ENCODE results near the gene TSTD1.

The TSTD1 gene, protein sequence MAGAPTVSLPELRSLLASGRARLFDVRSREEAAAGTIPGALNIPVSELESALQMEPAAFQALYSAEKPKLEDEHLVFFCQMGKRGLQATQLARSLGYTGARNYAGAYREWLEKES

DNA sequence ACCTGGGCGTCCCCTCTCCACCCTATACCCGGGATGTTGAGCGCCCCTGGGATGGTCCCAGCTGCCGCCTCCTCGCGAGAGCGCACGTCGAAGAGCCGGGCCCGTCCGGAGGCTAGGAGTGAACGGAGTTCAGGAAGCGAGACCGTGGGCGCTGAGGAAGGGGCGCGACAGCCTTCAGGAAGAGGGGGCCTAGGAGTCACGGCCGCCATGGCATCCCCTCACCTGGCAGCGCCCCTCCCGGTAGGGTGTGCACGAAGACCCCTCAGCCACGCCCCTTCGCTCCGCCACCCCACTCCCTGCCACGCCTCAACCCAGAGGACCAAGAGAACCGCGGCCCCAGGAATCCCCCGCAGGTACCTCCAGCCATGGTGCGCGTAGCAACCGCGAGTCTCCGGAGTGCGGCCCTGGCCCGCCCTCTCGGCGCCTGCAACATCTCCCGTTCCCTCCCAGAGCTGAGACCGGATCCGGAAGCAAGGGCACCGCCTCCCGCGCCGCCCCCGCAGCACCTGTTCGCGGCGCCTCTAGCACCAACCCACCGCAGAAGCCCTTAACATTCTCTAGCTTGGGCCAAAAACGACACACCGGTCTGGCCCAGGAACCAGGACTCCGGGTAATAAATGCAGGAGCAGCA is at the start of gene TSTD1:
Gene TSTD1, minus strand, starts transcription at position 442 of the 631 bp plus-strand sequence. Its CDS starts 75 bp downstream, at position 367.
- DNase-seq: peak; percentile 84

DNA sequence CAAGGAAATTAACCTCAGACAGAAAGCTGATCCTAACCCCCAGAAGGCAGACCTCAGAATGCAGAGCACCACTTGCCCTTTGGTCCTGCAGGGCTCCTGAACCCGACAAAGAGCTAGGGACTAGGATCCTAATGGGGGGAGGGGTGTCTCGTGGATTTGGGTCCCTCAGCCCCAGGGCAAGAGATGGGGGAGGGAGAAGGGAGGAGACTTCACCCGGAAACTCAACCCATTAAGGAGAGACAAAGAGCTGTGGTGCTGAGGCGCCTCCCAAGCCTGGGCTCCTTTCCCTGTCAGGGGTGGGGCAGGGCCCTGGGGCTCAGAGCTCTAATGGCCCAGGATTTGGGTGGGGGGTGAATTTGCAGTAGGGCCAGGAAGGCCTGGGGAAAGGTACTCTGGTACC is 47.7 kb upstream of the TSTD1 start:
- DNase-seq: no peak

DNA sequence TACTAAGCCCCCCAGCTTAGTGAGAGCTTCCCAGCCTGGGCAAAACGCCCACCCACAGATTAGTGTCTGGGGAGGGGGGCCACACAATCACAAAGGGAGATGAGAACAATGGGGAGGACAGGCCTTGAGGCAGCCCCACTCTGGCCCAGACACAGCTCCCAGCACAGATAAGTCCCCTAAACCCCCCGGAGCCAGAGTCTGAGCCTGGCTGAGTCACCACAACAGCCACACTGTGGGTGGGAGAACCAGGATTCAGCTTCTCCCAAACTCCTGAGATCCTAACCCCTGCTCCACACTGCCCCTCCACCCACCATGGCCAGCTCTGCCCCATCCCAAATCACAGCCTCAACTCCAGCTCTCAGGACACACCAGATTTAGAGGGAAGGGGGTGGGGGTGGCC is 46.4 kb upstream of the TSTD1 start:
- no peak for DNase-seq

DNA sequence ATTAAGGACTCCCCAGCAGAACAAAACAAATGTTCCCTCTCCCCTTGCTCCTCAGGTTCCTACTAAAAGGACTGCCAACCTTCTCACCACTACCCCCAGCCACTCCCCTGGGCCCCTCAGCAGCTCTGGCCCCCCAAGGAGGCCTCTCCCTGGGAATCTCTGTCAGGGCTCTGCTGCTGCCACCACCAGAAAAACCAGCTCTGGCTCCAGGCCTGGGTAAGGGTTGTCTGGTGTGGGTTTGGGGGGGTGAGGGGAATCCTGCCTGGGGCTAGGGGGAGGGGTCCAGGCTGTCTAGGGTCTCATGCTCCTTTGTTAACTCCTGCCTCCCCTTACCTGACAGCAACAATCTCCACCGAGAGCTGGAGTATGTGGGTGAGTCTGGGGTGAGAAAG is 45.8 kb upstream of the TSTD1 start:
- DNase-seq: no peak

DNA sequence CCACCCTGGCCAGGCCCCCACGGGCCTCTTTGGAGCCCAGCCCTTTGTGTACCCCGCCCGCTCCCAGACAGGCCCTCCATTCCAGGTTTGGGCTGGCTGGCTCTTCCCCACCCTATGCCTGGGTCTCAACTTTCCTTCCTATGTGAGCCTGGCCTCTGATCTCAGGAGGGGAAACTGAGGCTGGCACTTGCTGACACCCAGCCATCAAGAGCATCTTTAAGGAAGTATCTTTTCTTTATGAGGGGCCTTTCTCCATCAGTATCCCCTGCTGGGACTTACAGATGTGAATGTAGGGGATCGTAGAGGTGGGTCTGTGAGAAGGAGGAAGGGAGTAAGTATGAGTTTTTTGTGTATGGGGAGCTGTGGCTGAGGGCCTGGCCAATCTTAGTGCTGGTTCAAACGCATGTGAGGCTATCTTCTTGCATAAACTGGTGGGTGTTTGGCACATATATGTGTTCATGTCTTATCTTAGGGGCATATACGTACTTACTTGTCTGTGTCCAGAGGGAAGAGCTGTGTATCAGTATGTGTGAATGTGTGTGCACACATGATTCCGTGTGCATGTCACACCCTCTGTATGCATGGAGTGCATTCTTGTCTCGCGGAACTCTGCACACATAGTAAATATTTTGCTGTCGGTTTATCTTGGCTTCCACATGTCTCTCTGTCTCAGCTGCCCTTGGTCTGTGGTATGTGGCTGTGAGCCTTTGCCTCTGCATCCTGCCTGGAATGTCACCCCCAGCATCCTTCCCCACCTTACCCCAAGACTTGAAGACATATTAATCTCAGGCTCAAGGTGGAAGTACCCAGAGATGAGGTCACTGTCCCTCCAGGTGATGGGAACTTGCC is 45.2 kb upstream of the TSTD1 start:
- no peak for DNase-seq

DNA sequence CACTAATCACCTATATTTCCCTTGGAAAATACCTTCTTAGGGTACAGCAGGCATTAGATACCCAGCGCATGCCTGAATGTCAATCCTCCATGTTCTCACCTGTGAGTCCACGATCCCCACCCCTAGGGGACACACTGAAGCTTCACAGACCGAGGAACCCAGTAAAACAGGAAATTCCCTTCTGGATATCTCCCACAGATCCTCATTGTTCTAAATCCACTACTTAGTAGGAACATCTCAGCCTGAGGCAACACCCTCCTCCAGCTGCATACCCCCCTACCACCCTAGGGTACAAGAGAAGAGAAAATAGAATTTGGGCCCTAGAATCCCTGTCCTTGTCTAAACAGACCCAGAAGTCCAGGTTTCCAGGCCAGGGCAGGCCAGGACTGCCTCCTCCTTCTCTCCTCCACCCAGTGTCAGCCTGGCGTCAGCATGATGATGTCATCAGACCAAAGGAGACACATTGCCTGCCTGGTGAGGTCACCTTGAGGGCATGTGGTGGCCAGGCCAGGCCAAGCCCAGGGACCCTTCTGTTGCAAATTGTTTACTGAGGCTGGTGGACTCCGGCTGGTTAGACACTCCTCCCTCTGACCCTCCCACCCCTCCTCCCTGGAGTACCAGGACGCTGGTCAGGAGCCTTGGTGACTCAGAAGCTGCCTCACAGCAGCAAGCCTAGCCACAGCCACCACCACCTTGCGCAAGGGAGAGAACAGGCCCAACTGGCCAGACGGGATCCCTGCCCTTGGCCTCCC is 44.4 kb upstream of the TSTD1 start:
- peak; percentile 69 for DNase-seq

DNA sequence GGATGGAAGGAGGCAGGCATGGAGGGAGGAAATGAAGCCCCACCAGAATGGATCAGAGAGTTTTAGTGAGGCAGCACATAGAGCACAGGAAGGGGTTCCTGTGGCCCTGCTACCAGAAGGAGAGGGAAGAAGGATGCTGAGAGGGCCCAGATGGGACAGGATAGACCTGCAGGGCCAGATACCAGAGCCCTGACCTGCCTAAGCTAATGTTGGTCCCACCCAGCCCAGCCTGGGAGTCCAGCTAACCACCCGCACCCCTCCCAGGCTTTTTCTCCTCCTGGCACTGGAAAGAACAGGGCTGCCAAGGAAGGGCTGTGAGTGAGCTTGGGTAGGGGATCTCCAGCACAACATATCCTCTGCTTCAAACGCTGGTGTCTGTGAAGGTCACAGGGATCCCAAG is 43.7 kb upstream of the TSTD1 start:
- no peak for DNase-seq

DNA sequence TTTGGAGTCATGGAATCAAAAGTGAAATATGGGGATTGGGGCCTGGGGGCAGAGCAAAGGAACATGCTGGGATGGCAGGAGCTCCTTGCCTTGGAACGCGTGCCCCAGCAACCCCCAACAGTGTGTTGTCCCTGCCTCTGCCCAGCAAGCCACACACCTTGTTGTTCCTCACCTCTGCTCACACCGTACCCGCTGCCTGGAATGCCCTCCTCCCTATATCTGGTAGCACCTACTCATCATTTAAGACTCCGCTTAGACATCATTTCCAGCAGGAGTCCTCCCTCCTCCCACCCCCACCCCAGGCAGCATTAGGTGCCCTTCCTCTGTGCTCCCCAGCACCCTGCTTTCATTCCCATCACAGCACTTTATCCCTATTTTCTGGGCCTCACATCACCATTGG is 42.8 kb upstream of the TSTD1 start:
- no peak for DNase-seq

DNA sequence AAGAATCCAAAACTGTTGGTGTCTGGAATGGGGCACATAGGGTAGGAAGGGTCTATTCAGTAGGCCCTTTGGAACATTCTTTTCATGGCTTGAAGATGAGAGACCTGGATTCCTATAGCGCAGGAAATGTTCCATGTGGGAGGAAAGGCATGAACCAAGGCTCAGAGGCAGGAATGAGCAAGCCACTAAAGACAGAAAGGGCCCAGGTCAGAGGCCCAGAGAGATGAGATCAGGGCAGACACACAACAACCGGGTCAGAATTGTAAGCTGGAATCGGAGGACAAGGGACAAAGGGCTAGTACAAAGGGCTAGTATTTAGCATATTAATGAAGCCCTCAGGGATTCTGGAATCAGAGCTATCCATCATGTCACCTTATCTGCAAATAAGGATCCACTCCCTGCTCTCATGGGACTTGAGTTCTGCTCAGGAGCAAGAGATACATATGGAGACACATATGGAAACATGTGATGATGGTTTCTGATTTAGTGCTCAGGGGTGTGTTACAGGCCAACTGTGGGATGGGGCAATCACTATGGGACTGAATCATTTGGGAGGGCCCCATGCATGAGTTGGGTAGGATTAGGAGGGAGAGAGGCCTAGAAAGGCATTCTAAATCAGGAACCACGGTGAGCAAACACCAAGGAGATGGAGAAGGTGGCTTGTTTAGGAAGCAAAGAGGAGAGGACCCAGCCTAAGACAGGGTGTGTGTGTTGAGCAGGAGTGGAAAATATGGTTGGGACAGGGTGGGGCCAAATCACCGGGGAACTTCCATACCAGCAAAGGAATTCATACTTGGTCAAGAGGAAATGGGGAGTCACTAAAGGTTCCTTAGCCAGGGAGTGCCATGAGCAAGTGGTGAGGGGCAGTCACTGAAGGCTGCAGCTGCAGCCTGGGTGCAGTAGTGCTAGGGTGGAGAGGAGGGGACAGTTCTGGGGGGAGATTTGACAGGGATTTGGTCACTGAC is 42.0 kb upstream of the TSTD1 start:
- no peak for DNase-seq

DNA sequence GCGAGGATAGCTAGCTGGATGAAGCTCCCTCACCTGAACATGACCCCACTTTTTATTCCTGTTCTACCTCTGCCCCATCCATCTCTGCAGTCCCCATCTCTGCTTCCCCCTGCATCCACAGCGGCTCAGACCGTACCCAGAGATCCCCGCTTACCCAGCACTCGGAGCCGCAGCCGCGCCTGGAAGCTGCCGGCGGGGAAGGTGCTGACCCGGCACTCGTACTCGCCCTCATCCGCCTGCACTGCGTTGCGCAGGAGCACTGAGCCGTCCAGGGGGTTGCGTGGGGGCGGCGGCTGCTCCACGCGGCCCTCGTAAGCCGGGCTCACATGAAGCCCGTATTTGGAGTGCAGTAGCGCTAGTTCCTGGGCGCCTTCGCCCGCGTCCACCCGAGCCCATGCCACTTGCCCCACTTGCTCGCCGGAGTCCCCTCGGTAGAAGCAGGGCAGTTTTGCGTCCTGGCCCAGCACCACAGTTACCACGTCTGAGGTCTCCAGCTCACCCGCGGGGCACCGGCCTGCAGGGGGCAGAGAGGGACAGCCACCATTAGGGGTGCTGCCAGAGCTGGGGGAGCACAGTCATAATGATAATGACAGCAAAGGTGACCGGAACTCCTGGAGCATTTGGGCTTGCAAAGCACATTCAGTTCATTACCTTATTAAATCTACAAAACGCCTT is 40.8 kb upstream of the TSTD1 start:
- no peak for DNase-seq

DNA sequence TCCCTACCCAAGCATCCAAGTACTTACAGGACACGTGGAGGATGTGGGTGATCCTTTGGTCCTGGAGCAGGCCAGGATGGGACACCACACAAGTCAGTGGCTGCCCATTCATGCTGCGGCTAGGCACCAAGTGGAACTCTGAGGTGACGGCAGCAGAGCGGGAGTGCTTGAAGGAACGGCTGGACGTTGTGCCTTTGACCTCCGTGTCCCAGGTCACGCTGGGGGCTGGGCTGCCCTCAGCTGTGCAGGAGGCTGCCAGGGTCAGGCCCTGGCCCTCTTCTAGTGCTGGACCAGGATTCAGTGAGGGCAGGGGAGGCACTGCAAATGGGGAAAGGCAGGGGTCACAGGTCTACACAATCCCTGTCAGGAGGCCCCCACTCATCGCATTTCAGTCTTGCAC is 38.7 kb upstream of the TSTD1 start:
- no peak for DNase-seq

DNA sequence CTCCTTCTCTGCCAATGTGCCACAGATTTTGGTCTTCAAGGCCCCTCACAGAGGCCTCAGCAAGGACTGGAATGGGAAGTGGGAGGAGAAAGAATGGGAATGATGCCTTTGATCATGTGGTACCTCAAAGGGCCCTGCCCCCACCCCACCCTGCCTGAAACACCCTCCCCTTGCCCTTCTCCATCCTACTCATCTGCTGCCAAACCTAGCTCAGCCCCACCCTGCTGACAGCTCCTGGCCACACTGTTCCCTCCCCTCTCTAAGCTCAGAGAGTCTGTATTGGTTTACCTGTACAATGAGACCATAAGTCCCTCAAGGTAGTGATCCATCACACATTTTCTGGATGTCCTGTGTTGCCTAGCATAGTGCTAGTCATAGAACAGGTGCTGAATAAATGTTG is 37.6 kb upstream of the TSTD1 start:
- DNase-seq: no peak

DNA sequence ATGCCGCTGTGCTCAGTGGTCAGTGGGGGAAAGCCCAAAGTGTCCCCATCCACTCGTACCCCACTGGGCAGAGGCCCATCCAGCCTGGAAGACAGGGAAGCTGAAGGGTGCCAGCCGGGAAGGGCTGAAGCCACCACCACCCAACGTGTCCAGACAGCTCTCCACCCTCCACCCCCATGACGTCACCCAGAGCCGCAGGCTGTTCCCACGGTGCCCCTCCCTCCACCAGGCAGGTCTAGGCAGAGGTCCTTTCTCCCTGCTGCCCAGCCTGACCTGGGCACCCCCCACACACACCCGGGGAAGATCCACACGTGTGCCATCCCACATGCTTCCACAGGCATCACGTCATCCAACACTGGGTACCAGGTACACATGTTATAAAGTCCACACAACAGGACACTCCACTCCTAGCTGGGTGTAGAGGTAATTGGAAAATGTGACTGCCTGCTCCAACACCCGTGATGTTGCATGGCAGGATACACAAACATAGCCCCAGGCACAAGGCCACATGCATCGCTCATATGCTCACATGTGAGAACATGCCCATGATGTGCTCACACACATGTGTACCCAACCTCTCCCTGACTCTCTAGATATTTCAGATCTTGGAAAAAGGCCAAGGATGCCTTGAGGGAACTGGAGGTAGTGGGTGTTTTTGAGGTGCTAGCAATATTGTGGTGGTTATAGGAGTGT is 36.1 kb upstream of the TSTD1 start:
- no peak for DNase-seq

DNA sequence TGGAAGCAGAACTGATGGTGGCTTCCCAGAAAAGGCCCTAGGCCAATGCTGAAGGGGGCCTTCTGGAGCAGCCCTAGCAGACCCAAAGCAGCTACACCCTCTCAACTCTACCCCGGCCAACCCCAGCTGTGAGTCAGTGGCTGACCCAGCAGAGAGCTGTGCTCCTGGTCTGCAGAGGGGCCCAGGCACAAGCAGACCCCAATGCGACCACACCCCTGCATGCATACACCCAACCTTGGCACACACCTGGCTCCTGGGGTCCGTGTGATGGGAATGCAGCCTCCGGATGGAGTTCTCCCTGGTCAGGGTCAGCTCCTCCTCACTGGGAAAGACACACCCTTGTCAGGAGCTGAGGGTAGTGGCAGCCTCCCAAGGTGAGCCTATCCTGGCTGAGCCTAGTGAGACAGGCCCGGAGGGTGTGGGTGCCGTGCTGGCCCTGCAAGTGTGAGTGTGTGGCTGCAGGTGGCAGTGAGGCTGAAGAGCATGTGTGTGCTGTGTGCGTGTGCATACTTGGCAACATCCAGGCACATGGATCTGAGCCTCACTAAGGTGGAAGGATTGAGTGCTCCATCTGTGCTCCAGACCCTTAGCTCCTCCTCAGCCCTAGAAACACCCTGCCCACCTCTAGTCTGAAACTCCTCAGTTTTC is 34.8 kb upstream of the TSTD1 start:
- no peak for DNase-seq

DNA sequence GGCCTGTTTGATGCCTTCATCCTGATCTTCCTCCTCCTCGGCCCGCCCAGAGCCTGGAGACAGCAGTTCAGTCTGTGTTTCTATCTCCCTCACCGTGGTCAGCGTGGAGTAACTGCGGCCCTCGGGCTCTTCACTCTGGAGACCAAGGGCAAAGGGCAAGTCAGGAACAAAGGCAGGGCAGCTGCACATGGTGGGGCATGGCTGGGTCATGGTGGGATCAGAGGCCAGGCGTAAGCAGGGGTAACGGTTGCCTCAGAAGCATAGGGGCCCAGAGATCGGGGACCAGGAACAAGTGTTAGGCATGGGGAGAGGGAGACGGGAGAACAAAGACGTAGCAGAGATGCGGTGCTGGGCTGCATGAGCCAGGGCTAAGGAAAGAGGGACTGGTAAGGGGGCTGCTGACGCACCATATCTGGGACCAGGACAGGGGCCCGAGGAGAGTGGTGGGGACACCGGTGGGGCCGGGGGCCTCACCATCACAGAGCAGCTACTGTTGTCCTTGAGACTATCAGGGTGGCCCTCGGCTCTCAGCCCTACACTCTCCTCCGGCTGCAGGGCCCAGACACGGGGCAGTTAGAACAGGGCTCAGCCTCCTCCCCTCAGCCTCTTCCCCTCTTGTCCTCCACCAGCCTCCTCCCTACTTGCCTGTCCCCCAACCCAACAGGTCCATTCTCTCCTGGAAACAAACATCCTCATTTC is 34.1 kb upstream of the TSTD1 start:
- DNase-seq: no peak

DNA sequence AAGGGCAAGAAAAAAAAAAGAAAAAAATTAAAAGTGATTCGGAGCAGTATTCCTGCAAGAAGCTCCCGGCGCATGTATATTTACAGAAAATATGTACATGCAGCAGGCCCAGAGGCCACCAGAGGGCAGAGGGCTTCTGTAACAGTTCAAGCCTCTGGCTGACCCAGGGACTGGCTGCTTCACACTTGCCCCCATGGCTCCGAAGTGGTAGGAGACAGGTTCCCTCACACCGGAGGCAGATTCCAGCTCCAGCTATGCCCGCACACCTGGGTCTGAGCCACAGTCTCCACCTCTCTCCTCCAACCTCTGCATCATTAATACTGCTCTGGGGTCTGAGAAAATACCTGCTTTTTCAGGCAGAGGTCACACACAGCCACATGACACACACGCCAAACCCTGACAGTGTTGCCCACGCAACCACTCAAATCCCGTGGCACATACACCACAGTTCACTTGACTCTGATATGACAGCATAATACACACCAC is 33.2 kb upstream of the TSTD1 start:
- DNase-seq: peak; percentile 86

DNA sequence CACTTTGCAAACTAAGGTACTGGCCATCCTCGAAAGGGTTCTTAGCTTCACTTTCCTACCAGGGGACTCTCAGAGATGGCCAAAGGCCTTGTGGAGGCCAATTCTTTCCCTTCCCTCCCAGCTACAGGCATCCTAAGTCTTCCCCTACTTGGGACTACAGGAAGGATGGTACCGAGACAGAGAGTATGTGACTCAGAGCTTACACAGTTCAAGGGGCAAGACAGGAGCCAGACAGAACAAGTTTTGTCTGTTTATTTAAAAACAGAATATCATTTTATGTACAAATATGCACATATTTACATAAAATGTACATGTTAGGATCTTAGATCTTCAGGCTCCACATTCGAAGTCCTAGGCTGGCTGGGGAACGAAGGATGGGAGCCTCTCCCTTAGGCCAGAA is 32.0 kb upstream of the TSTD1 start:
- no peak for DNase-seq

DNA sequence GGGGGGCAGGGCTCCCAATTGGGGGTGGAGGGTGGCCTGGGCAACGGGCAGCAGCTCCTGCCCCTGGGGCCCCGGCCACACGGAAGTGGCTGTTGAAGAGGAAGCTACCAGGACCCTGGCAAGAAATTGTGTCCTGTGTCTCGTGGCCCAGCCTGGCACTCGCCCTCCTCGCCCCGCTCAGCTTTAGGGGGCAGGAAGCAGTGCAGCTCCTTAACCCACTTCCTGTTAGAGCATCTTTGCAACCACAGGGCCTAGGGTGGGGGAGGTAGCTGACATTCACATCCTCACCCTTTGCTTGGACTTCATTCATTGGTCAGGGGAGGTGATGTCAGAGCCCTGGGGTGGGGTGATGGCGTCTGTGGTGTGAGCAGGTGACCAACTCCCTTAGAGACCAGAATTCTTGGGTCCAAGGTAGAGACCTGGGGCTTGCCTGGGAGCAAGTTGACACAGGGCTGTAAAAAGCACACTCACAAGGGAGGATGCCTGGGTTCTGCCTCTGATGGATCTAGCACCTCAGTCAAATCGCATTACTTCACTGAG is 31.0 kb upstream of the TSTD1 start, which contains the start of gene ARHGAP30:
Gene ARHGAP30, minus strand, starts transcription at position 161 of the 540 bp plus-strand sequence. CDS start 267 bp downstream, outside the sequence.
- DNase-seq: peak; percentile 89

DNA sequence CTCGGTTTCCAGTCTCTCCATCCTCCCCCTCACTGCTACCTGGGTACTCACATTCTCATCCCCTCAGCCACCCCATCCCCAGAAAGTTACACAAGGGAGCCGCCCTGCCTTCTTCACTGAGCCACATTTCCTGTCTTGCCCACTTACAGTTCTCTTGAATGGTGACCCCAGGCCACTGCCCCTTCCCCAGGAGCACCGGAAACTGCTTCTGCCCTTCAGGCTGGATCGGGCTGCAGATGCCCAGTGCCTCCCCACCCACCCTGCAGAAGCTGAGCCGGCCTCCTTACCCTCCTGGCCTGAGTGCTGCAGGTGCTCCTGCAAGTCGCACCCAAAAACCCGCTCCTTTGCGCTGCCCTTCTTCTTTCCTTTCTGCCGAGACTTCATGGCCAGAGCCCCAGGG is 30.5 kb upstream of the TSTD1 start:
- DNase-seq: no peak

All from hematopoietic multipotent progenitor cell treated with erythropoietin and hydrocortisone succinate and interleukin-3 and kit ligand, for 6 days (in vitro differentiated cells).